ENCODE data around the gene KRT84.

GRCh38 chr12:52358575-52359350 is 26.7 kb downstream of the KRT84 start:
- no peak for TF ChIP-seq CTCF (IDR thresholded peaks at IDR 0.05)
- no peak for TF ChIP-seq POLR2A (IDR thresholded peaks at IDR 0.05)
